GM21390 (cell line): ENCODE data around the gene PPP5C.
"Not testable (repeated sequence)": the region's sequence is repeated elsewhere in the genome, so short reads cannot be mapped to it uniquely, and the experiment has no call there.

ENCODE experiments used
- ATAC-seq: cut with Tn5 transposase; IDR thresholded peaks from one replicate; pipeline ENCODE4 v1.9.1; 2021; ENCODE audit not compliant: unreplicated experiment

Gene PPP5C

GRCh38 chr19:46428239-46429135, 81.6 kb downstream of the PPP5C start, which contains the start of gene PNMA8C:
Gene PNMA8C, minus strand, starts transcription at chr19:46428936. Its CDS starts 577 bp downstream, at chr19:46428359.
- ATAC-seq, result no peak

- ATAC-seq, result no peak
Observed at GRCh38 chr19:46429999-46430398, 83.1 kb downstream of the PPP5C start.

DNA sequence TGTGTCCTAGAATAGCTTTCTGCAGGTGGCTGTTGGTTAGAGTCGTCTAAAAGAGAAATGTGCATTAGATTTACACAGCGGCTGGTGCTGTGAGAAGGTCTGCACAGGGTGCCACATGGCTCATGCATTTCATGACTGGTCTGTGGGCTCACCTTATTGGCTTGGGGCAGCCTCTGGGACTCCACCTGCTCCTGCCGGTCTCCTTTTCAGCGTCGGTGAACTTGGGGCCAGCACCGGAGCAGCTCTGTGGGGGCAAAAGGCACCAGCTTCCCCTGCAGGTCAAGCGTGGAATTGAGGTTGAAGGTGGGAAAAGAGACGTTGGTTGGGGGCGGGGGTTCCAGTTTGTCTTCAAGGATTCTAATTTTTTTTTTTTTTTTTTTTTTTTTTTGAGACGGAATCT, 84.9 kb downstream of the PPP5C start:
- no peak for ATAC-seq

- not testable (repeated sequence) for ATAC-seq
Observed at GRCh38 chr19:46433470-46433869, 86.6 kb downstream of the PPP5C start.

DNA sequence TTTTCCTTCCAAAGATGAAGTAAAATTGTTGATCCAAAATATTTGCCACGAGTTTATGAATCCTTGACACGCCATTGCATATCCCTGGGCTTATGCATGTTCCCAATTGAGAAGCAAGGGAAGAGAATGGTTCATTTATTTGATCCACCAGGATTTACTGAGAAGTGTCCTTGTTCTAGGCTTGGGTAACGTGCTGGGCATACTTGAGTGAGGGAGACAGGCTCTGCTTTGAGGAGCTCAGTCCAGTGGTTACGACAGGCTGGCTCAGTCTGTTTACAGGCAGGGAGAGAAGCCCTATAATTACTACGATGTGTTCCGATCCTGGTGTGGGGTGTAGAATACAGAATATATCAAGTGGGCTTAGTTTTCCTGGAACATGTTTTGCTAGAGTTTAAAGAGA, 88.1 kb downstream of the PPP5C start:
- no peak for ATAC-seq

DNA sequence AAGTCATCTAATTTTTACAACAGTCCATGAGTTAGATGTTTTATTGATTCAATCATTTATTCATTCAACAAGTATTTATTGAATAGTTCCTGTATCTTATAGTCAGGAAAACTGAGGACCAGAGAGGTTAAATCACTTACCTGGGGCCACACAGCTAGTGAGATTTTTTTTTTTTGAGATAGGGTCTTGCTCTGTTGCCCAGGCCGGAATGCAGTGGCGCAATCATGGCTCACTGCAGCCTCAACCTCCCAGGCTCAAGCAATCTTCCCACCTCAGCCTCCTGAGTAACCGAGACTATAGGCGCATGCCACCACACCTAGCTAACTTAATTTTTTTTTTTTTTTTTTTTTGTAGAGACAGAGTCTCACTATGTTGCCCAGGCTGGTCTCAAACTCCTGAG, 88.8 kb downstream of the PPP5C start:
- ATAC-seq, result not testable (repeated sequence)
